ENCODE measurements around the gene CCDC167. TPM values are rescaled to one million over a fixed set of nuclear protein-coding genes. Genes with fewer than 3 reads are reported as not detected.
A peak's percentile ranks its signal among the peaks of the same experiment; 100 is the strongest.
"Not testable (repeated sequence)": the region's sequence is repeated elsewhere in the genome, so short reads cannot be mapped to it uniquely, and the experiment has no call there.

The CCDC167 gene
- total RNA-seq, 1 experiment from 2014 or later: 19.6 TPM

- Histone ChIP-seq H3K9me3 (ENCODE audit: low read length) (no peaks in the 10 kb centered on the region), H2AFZ (ENCODE audit: low read length) (no peak overlapping the region), H3K36me3 (ENCODE audit: insufficient read depth, low read length) (peaks cover 26% of the 10 kb centered on the region), H3K27me3 (ENCODE audit: low read length) (no peaks in the 10 kb centered on the region), H3K4me2 (ENCODE audit: low read depth, low read length, poor library complexity, severe bottlenecking) (no peak overlapping the region), H3K9me2 (replicated peaks; ENCODE audit: insufficient read depth, low read length) (no peaks in the 10 kb centered on the region), H3K4me3 (ENCODE audit: low read length) (no peak overlapping the region), H3K79me2 (ENCODE audit: low read length) (peaks cover 3% of the 10 kb centered on the region; the same call in 1 of the 2 replicates), H4K20me1 (ENCODE audit: insufficient read depth, low read depth, low read length) (no peaks in the 10 kb centered on the region), H3K27ac (ENCODE audit: low read length) (no peak overlapping the region), H3K9ac (ENCODE audit: low read length) (no peak overlapping the region), H3K4me1 (ENCODE audit: low read length) (no peaks in the 10 kb centered on the region)
- DNase-seq: no peak
These were observed 43.6 kb downstream of the CCDC167 start for GRCh38 chr6:37456126-37456525.

- no peak for DNase-seq
- Histone ChIP-seq H3K9me2 (replicated peaks; ENCODE audit: insufficient read depth, low read length) (no peaks in the 10 kb centered on the region), H2AFZ (ENCODE audit: low read length) (no peak overlapping the region), H3K36me3 (ENCODE audit: insufficient read depth, low read length) (peaks cover 26% of the 10 kb centered on the region), H3K4me3 (ENCODE audit: low read length) (no peak overlapping the region), H3K79me2 (ENCODE audit: low read length) (peaks cover 3% of the 10 kb centered on the region; the same call in 1 of the 2 replicates), H3K4me1 (ENCODE audit: low read length) (no peaks in the 10 kb centered on the region), H3K4me2 (ENCODE audit: low read depth, low read length, poor library complexity, severe bottlenecking) (no peak overlapping the region), H4K20me1 (ENCODE audit: insufficient read depth, low read depth, low read length) (no peaks in the 10 kb centered on the region), H3K9ac (ENCODE audit: low read length) (no peak overlapping the region), H3K9me3 (ENCODE audit: low read length) (no peaks in the 10 kb centered on the region), H3K27me3 (ENCODE audit: low read length) (no peaks in the 10 kb centered on the region), H3K27ac (ENCODE audit: low read length) (no peak overlapping the region)
These were observed 45.1 kb downstream of the CCDC167 start for GRCh38 chr6:37454420-37455140.

- Histone ChIP-seq H3K4me3 (ENCODE audit: low read length) (no peak overlapping the region), H3K27me3 (ENCODE audit: low read length) (no peaks in the 10 kb centered on the region), H3K9me2 (replicated peaks; ENCODE audit: insufficient read depth, low read length) (no peaks in the 10 kb centered on the region), H3K9me3 (ENCODE audit: low read length) (no peaks in the 10 kb centered on the region), H4K20me1 (ENCODE audit: insufficient read depth, low read depth, low read length) (no peaks in the 10 kb centered on the region), H3K4me1 (ENCODE audit: low read length) (no peaks in the 10 kb centered on the region), H3K27ac (ENCODE audit: low read length) (no peak overlapping the region), H3K4me2 (ENCODE audit: low read depth, low read length, poor library complexity, severe bottlenecking) (no peak overlapping the region), H3K9ac (ENCODE audit: low read length) (no peak overlapping the region), H3K36me3 (ENCODE audit: insufficient read depth, low read length) (peaks cover 22% of the 10 kb centered on the region), H2AFZ (ENCODE audit: low read length) (no peak overlapping the region), H3K79me2 (ENCODE audit: low read length) (peaks cover 3% of the 10 kb centered on the region; the same call in 1 of the 2 replicates)
- DNase-seq: no peak
These were observed 47.2 kb downstream of the CCDC167 start for GRCh38 chr6:37452522-37452921.

GRCh38 chr6:37451441-37452193, 48.1 kb downstream of the CCDC167 start:
- Histone ChIP-seq H4K20me1 (ENCODE audit: insufficient read depth, low read depth, low read length) (no peaks in the 10 kb centered on the region), H3K79me2 (ENCODE audit: low read length) (peaks cover 3% of the 10 kb centered on the region; the same call in 1 of the 2 replicates), H3K9ac (ENCODE audit: low read length) (no peak overlapping the region), H3K36me3 (ENCODE audit: insufficient read depth, low read length) (peaks cover 26% of the 10 kb centered on the region), H3K4me2 (ENCODE audit: low read depth, low read length, poor library complexity, severe bottlenecking) (no peak overlapping the region), H3K9me2 (replicated peaks; ENCODE audit: insufficient read depth, low read length) (no peaks in the 10 kb centered on the region), H3K27me3 (ENCODE audit: low read length) (no peaks in the 10 kb centered on the region), H2AFZ (ENCODE audit: low read length) (no peak overlapping the region), H3K9me3 (ENCODE audit: low read length) (no peaks in the 10 kb centered on the region), H3K4me3 (ENCODE audit: low read length) (no peak overlapping the region), H3K27ac (ENCODE audit: low read length) (no peak overlapping the region), H3K4me1 (ENCODE audit: low read length) (no peaks in the 10 kb centered on the region)
- DNase-seq: no peak

- Histone ChIP-seq H3K36me3 (ENCODE audit: insufficient read depth, low read length) (peaks cover 31% of the 10 kb centered on the region), H4K20me1 (ENCODE audit: insufficient read depth, low read depth, low read length) (no peaks in the 10 kb centered on the region), H2AFZ (ENCODE audit: low read length) (no peak overlapping the region), H3K9ac (ENCODE audit: low read length) (no peak overlapping the region), H3K9me3 (ENCODE audit: low read length) (no peaks in the 10 kb centered on the region), H3K4me3 (ENCODE audit: low read length) (no peak overlapping the region), H3K79me2 (ENCODE audit: low read length) (no peaks in the 10 kb centered on the region), H3K27ac (ENCODE audit: low read length) (no peak overlapping the region), H3K27me3 (ENCODE audit: low read length) (no peaks in the 10 kb centered on the region), H3K9me2 (replicated peaks; ENCODE audit: insufficient read depth, low read length) (no peaks in the 10 kb centered on the region), H3K4me1 (ENCODE audit: low read length) (no peaks in the 10 kb centered on the region), H3K4me2 (ENCODE audit: low read depth, low read length, poor library complexity, severe bottlenecking) (no peak overlapping the region)
- no peak for DNase-seq
These were observed 49.7 kb downstream of the CCDC167 start for GRCh38 chr6:37449984-37450383.

GRCh38 chr6:37443216-37443542, 56.5 kb downstream of the CCDC167 start:
- H3K27me3 ChIP-seq (ENCODE audit: low read length); H3K27ac ChIP-seq (ENCODE audit: low read length); DNase-seq; H3K9me2 ChIP-seq (replicated peaks; ENCODE audit: insufficient read depth, low read length); H3K4me1 ChIP-seq (ENCODE audit: low read length); H3K4me3 ChIP-seq (ENCODE audit: low read length); H3K4me2 ChIP-seq (ENCODE audit: low read depth, low read length, poor library complexity, severe bottlenecking); H2AFZ ChIP-seq (ENCODE audit: low read length); H3K9ac ChIP-seq (ENCODE audit: low read length); H3K9me3 ChIP-seq (ENCODE audit: low read length); H4K20me1 ChIP-seq (ENCODE audit: insufficient read depth, low read depth, low read length): not testable (repeated sequence)
- peaks cover 24% of the 10 kb centered on the region; the same call in 1 of the 2 replicates for H3K36me3 ChIP-seq (ENCODE audit: insufficient read depth, low read length)
- peaks cover 40% of the 10 kb centered on the region for H3K79me2 ChIP-seq (ENCODE audit: low read length)

GRCh38 chr6:37442416-37443215, 57.1 kb downstream of the CCDC167 start:
- Histone ChIP-seq H3K27me3 (ENCODE audit: low read length) (no peaks in the 10 kb centered on the region), H3K27ac (ENCODE audit: low read length) (no peak overlapping the region), H3K9ac (ENCODE audit: low read length) (peak overlapping the region; percentile 26; the same call in 1 of the 2 replicates), H3K9me2 (replicated peaks; ENCODE audit: insufficient read depth, low read length) (no peaks in the 10 kb centered on the region), H3K4me3 (ENCODE audit: low read length) (no peak overlapping the region), H3K4me2 (ENCODE audit: low read depth, low read length, poor library complexity, severe bottlenecking) (peak overlapping the region; percentile 12), H2AFZ (ENCODE audit: low read length) (no peak overlapping the region), H3K36me3 (ENCODE audit: insufficient read depth, low read length) (peaks cover 24% of the 10 kb centered on the region; the same call in 1 of the 2 replicates), H4K20me1 (ENCODE audit: insufficient read depth, low read depth, low read length) (no peaks in the 10 kb centered on the region), H3K79me2 (ENCODE audit: low read length) (peaks cover 40% of the 10 kb centered on the region), H3K9me3 (ENCODE audit: low read length) (no peaks in the 10 kb centered on the region), H3K4me1 (ENCODE audit: low read length) (peaks cover 9% of the 10 kb centered on the region)
- DNase-seq: no peak

- no peak overlapping the region for H3K27ac ChIP-seq (ENCODE audit: low read length)
- no peaks in the 10 kb centered on the region for H3K27me3 ChIP-seq (ENCODE audit: low read length)
- peaks cover 18% of the 10 kb centered on the region; the same call in 1 of the 2 replicates for H3K36me3 ChIP-seq (ENCODE audit: insufficient read depth, low read length)
- peaks cover 43% of the 10 kb centered on the region for H3K79me2 ChIP-seq (ENCODE audit: low read length)
- no peak for DNase-seq
- H3K4me3 ChIP-seq (ENCODE audit: low read length): no peak overlapping the region
- H3K9me3 ChIP-seq (ENCODE audit: low read length): no peaks in the 10 kb centered on the region
- no peak overlapping the region for H3K9ac ChIP-seq (ENCODE audit: low read length)
- H3K4me2 ChIP-seq (ENCODE audit: low read depth, low read length, poor library complexity, severe bottlenecking): no peak overlapping the region
- peaks cover 9% of the 10 kb centered on the region for H3K4me1 ChIP-seq (ENCODE audit: low read length)
- no peaks in the 10 kb centered on the region for H3K9me2 ChIP-seq (replicated peaks; ENCODE audit: insufficient read depth, low read length)
- no peak overlapping the region for H2AFZ ChIP-seq (ENCODE audit: low read length)
- no peaks in the 10 kb centered on the region for H4K20me1 ChIP-seq (ENCODE audit: insufficient read depth, low read depth, low read length)
These were observed 58.0 kb downstream of the CCDC167 start for GRCh38 chr6:37441651-37442050.
